Endodermal cell (in vitro differentiated cells): ENCODE results near the gene SPATA2L. TPM values are rescaled to one million over a fixed set of nuclear protein-coding genes. Genes with fewer than 3 reads are reported as not detected.

Source experiments
- DNase-seq: peaks from one replicate; pipeline ENCODE4 v3.0.0-alpha.2; 2017
- H3K27ac ChIP-seq: 2 replicates; pipeline ENCODE4 v1.5.1; 2013; ENCODE audit warnings: mild to moderate bottlenecking, low read depth, low read length, moderate library complexity
- H3K27me3 ChIP-seq: 2 replicates; pipeline ENCODE4 v1.6.1; 2013; ENCODE audit warnings: mild to moderate bottlenecking, low read length, moderate library complexity; ENCODE audit not compliant: insufficient read depth, control insufficient read depth, poor library complexity, severe bottlenecking
- H3K36me3 ChIP-seq: 2 replicates; pipeline ENCODE4 v1.7.0; 2013; ENCODE audit warnings: mild to moderate bottlenecking, low read length, moderate library complexity; ENCODE audit not compliant: control insufficient read depth, insufficient read depth
- H3K4me1 ChIP-seq: one replicate; pipeline ENCODE4 v1.7.0; 2013; ENCODE audit warnings: low read length; ENCODE audit not compliant: control insufficient read depth, insufficient read depth
- H3K4me3 ChIP-seq: 2 replicates; pipeline ENCODE4 v1.5.1; 2013; ENCODE audit warnings: mild to moderate bottlenecking, low read length, moderate library complexity
- H3K9ac ChIP-seq: 2 replicates; pipeline ENCODE4 v1.6.1; 2013; ENCODE audit warnings: mild to moderate bottlenecking, low read length, moderate library complexity; ENCODE audit not compliant: poor library complexity, severe bottlenecking; ENCODE audit errors: extremely low read depth
- H3K9me3 ChIP-seq: 2 replicates; pipeline ENCODE4 v1.6.1; 2013; ENCODE audit warnings: mild to moderate bottlenecking, low read length, moderate library complexity; ENCODE audit not compliant: control insufficient read depth
- H3K27ac Mint-ChIP-seq: 2 replicates; pipeline ENCODE4 v1.8.0; 2020; ENCODE audit warnings: mixed read lengths
- H3K27me3 Mint-ChIP-seq: 2 replicates; pipeline ENCODE4 v1.8.0; 2021; ENCODE audit warnings: mild to moderate bottlenecking, mixed read lengths; ENCODE audit not compliant: insufficient read depth
- H3K36me3 Mint-ChIP-seq: 2 replicates; pipeline ENCODE4 v1.8.0; 2020; ENCODE audit warnings: low read depth, mixed read lengths
- H3K4me1 Mint-ChIP-seq: 2 replicates; pipeline ENCODE4 v1.8.0; 2020; ENCODE audit warnings: mixed read lengths
- H3K4me3 Mint-ChIP-seq: 2 replicates; pipeline ENCODE4 v1.8.0; 2020; ENCODE audit warnings: mild to moderate bottlenecking, moderate library complexity, mixed read lengths
- H3K9me3 Mint-ChIP-seq: 2 replicates; pipeline ENCODE4 v1.8.0; 2020; ENCODE audit warnings: mild to moderate bottlenecking, mixed read lengths
- CTCF ChIP-seq: fragments of 200-600 bp; sonication (generic); conservative IDR thresholded peaks from 2 replicates; pipeline ENCODE4 v1.5.0; 2021; ENCODE audit warnings: antibody characterized with exemption, mild to moderate bottlenecking
- WGBS, 2 experiments: methylation state at CpG; one replicate each; pipeline versions ENCODE4 v1.1.5 to v1.1.7; 2013; ENCODE audit warnings: missing lambda C conversion rate in 2 of 2, mixed read lengths in 1 of 2; ENCODE audit not compliant: insufficient coverage in 1 of 2, insufficient read length in 1 of 2; 5-methylcytosine and 5-hydroxymethylcytosine counted together
- total RNA-seq, 2 donors: library from RNA; stranded (reverse); fragmentation: NEBNext Ultra II Directional in 1 of 2; extraction: Animal tissue kit (Norgen Biotek cat#: 25700) in 1 of 2; gene quantifications; 2 replicates in 1 of 2; 3 replicates in 1 of 2; pipeline ENCODE4 v1.2.1, GENCODE V29; 2021

The SPATA2L gene
- total RNA-seq, 2 donors from 2014 or later: 22.9 to 28.8 TPM

GRCh38 chr16:89737341-89738071, 36.0 kb upstream of the SPATA2L start:
- H3K4me3 Mint-ChIP-seq: no peak overlapping the region
- H3K27ac ChIP-seq: no peak overlapping the region
- WGBS, 2 experiments: 94 to 96% methylated on average over 17 to 20 of the region's 20 CpGs
- no peaks in the 10 kb centered on the region for H3K9me3 Mint-ChIP-seq
- H3K4me1 ChIP-seq: no peaks in the 10 kb centered on the region
- H3K27ac Mint-ChIP-seq: peak overlapping the region; percentile 21
- TF ChIP-seq CTCF: no peak
- no peak overlapping the region for H3K4me3 ChIP-seq
- H3K36me3 ChIP-seq: peaks cover 94% of the 10 kb centered on the region
- peaks cover 81% of the 10 kb centered on the region for H3K36me3 Mint-ChIP-seq
- H3K4me1 Mint-ChIP-seq: no peaks in the 10 kb centered on the region
- no peak overlapping the region for H3K9ac ChIP-seq
- no peaks in the 10 kb centered on the region for H3K27me3 ChIP-seq
- no peak for DNase-seq
- no peaks in the 10 kb centered on the region for H3K27me3 Mint-ChIP-seq
- no peaks in the 10 kb centered on the region for H3K9me3 ChIP-seq

- Mint-ChIP-seq H3K4me3 (no peak overlapping the region), H3K4me1 (no peaks in the 10 kb centered on the region), H3K9me3 (no peaks in the 10 kb centered on the region), H3K27ac (no peak overlapping the region), H3K36me3 (peaks cover 84% of the 10 kb centered on the region), H3K27me3 (no peaks in the 10 kb centered on the region)
- Histone ChIP-seq H3K4me1 (no peaks in the 10 kb centered on the region), H3K9ac (no peak overlapping the region), H3K9me3 (no peaks in the 10 kb centered on the region), H3K36me3 (peaks cover 95% of the 10 kb centered on the region), H3K27me3 (no peaks in the 10 kb centered on the region), H3K27ac (no peak overlapping the region), H3K4me3 (no peak overlapping the region)
- no peak for TF ChIP-seq CTCF
- DNase-seq: no peak
- WGBS, 2 experiments: 94 to 100% methylated on average over 2 to 3 of the region's 3 CpGs
These were observed 35.0 kb upstream of the SPATA2L start for GRCh38 chr16:89736554-89736953.

- WGBS, 2 experiments: 92 to 96% methylated on average over 19 to 21 of the region's 21 CpGs
- Histone ChIP-seq H3K27me3 (no peaks in the 10 kb centered on the region), H3K27ac (no peak overlapping the region), H3K9me3 (no peaks in the 10 kb centered on the region), H3K36me3 (peaks cover 90% of the 10 kb centered on the region), H3K4me1 (no peaks in the 10 kb centered on the region), H3K9ac (no peak overlapping the region), H3K4me3 (no peak overlapping the region)
- H3K4me1 Mint-ChIP-seq: no peaks in the 10 kb centered on the region
- TF ChIP-seq CTCF: no peak
- no peaks in the 10 kb centered on the region for H3K27me3 Mint-ChIP-seq
- no peak for DNase-seq
- H3K9me3 Mint-ChIP-seq: no peaks in the 10 kb centered on the region
- peaks cover 85% of the 10 kb centered on the region for H3K36me3 Mint-ChIP-seq
- H3K27ac Mint-ChIP-seq: no peak overlapping the region
- no peak overlapping the region for H3K4me3 Mint-ChIP-seq
These were observed 32.3 kb upstream of the SPATA2L start for GRCh38 chr16:89733792-89734191.
